K562 (cell line): ENCODE results near the gene FLT1. TPM values are rescaled to one million over a fixed set of nuclear protein-coding genes. Genes with fewer than 3 reads are reported as not detected.

Source experiments
- ATAC-seq: fragments of 200-7000 bp; cut with Tn5 transposase; 3 replicates; pipeline ENCODE4 v1.9.1; 2020; ENCODE audit warnings: moderate library complexity
- BruUV-seq: library from RNA; stranded (reverse); fragments of 400-500 nt; replicated peaks from 2 replicates; lab custom pipeline; 2021; lab: Mats Ljungman, UMichigan
- CTCF ChIA-PET: fragments of 300-600 bp; formaldehyde crosslinking; extraction: SDS; loops from one replicate; lab custom pipeline; 2021; ENCODE audit warnings: low intra/inter-chr PET ratio; lab: Yijun Ruan, JAX
- POLR2A ChIA-PET: fragments of 300-600, 350-650 bp; sonication (Branson Sonifier 250); formaldehyde crosslinking; extraction: SDS; loops from one replicate; lab custom pipeline; 2021; ENCODE audit warnings: antibody characterized with exemption, inconsistent platforms; lab: Yijun Ruan, JAX
- DNase-seq, 4 experiments: peaks; one replicate each; pipeline versions ENCODE4 v3.0.0 to v3.0.0-alpha.2; 2011 to 2018; ENCODE audit warnings: low spot score in 3 of 4, mixed read lengths in 3 of 4; ENCODE audit errors: extremely low read depth in 1 of 4
- FAIRE-seq: peaks from 2 replicates; lab custom pipeline; 2011; peaks lifted over from hg19 to GRCh38; lab: Jason Lieb, UNC
- H2AFZ ChIP-seq: 2 replicates; pipeline ENCODE4 v1.6.0; 2011; ENCODE audit warnings: low read depth, low read length, control low read depth, inconsistent platforms
- H3K27ac ChIP-seq: fragments of 200-600 bp; 3 replicates; pipeline ENCODE4 v1.8.0; 2011; ENCODE audit warnings: low read depth, mild to moderate bottlenecking, control low read depth, inconsistent platforms, low read length, moderate library complexity, mixed read lengths; ENCODE audit errors: extremely low read depth
- H3K27me3 ChIP-seq, 2 experiments: fragments of 300-600 bp in 1 of 2; 2 replicates in 1 of 2; 3 replicates in 1 of 2; pipeline versions ENCODE4 v1.6.0 to v1.8.0; 2011; ENCODE audit warnings: inconsistent platforms in 2 of 2, low read length in 2 of 2, mild to moderate bottlenecking in 1 of 2, mixed read lengths in 1 of 2, moderate library complexity in 1 of 2; ENCODE audit not compliant: control insufficient read depth in 2 of 2, insufficient read depth in 2 of 2
- H3K36me3 ChIP-seq: fragments of 300-600 bp; 3 replicates; pipeline ENCODE4 v1.8.0; 2011; ENCODE audit warnings: mild to moderate bottlenecking, low read length, inconsistent platforms; ENCODE audit not compliant: control insufficient read depth, insufficient read depth
- H3K4me1 ChIP-seq, 2 experiments: fragments of 200-600 bp in 1 of 2; replicated peaks in 1 of 2; 2 replicates in 1 of 2; 3 replicates in 1 of 2; pipeline versions ENCODE4 v1.5.1 to v1.8.0; 2011; ENCODE audit warnings: inconsistent platforms in 2 of 2, low read length in 2 of 2, mild to moderate bottlenecking in 1 of 2, mixed read lengths in 1 of 2, moderate library complexity in 1 of 2; ENCODE audit not compliant: control insufficient read depth in 2 of 2, insufficient read depth in 2 of 2
- H3K4me2 ChIP-seq: 2 replicates; pipeline ENCODE4 v1.6.1; 2011; ENCODE audit warnings: low read length, control low read depth, inconsistent platforms, mixed read lengths; ENCODE audit not compliant: insufficient read depth
- H3K4me3 ChIP-seq: fragments of 200-600 bp; sonication (generic), shearing (Covaris generic); 2 replicates; pipeline ENCODE4 v1.5.1; 2016; ENCODE audit warnings: control low read depth, inconsistent platforms
- H3K79me2 ChIP-seq: fragments of 200-600 bp; 3 replicates; pipeline ENCODE4 v1.8.0; 2011; ENCODE audit warnings: low read length, inconsistent platforms; ENCODE audit not compliant: control insufficient read depth, insufficient read depth
- H3K9ac ChIP-seq, 2 experiments: 2 replicates each; pipeline versions ENCODE4 v1.6.0 to v1.6.1; 2011; ENCODE audit warnings: low read depth in 2 of 2, low read length in 2 of 2, control low read depth in 1 of 2, inconsistent platforms in 1 of 2, mild to moderate bottlenecking in 1 of 2, mixed read lengths in 1 of 2; ENCODE audit not compliant: insufficient read depth in 1 of 2
- H3K9me1 ChIP-seq: one replicate; pipeline ENCODE4 v1.6.0; 2011; ENCODE audit warnings: inconsistent platforms, mild to moderate bottlenecking, low read length, moderate library complexity; ENCODE audit not compliant: control insufficient read depth, insufficient read depth
- H3K9me3 ChIP-seq: replicated peaks from 2 replicates; pipeline ENCODE4 v1.5.1; 2011; ENCODE audit warnings: low read depth, low read length, inconsistent platforms; ENCODE audit not compliant: control insufficient read depth, insufficient read depth
- H4K20me1 ChIP-seq: replicated peaks from 2 replicates; pipeline ENCODE4 v1.6.1; 2011; ENCODE audit warnings: low read length, inconsistent platforms, mixed read lengths; ENCODE audit not compliant: control insufficient read depth, insufficient read depth
- BRD4 ChIP-seq: fragments of 200-600 bp; sonication (generic); IDR thresholded peaks from 2 replicates; pipeline ENCODE4 v1.6.1; 2017; ENCODE audit warnings: inconsistent platforms
- CEBPG ChIP-seq, 3 experiments: fragments of 200-800 bp in 1 of 3; sonication (Bioruptor generic) in 1 of 3; sonication (generic) in 1 of 3; formaldehyde crosslinking in 1 of 3; IDR thresholded peaks in 2 of 3; conservative IDR thresholded peaks in 1 of 3; 2 replicates each; pipeline versions ENCODE4 v1.6.1 to v1.8.0; 2016 to 2022; ENCODE audit warnings: missing compliant biosample characterization in 2 of 3, missing genetic modification characterization in 2 of 3, mild to moderate bottlenecking in 1 of 3, missing genetic modification reagents in 1 of 3
- CHAMP1 ChIP-seq: fragments of 450-650 bp; IDR thresholded peaks from 2 replicates; pipeline ENCODE4 v1.6.1; 2016; ENCODE audit warnings: mild to moderate bottlenecking
- FOXK2 ChIP-seq, 2 experiments: fragments of 450-650 bp; IDR thresholded peaks in 1 of 2; conservative IDR thresholded peaks in 1 of 2; 2 replicates each; pipeline ENCODE4 v1.6.1; 2016; ENCODE audit warnings: low read depth in 2 of 2, mild to moderate bottlenecking in 1 of 2
- GATAD2B ChIP-seq: fragments of 450-650 bp; IDR thresholded peaks from 2 replicates; pipeline ENCODE4 v1.6.1; 2017; ENCODE audit warnings: mild to moderate bottlenecking, borderline replicate concordance
- THRAP3 ChIP-seq: fragments of 450-650 bp; IDR thresholded peaks from 2 replicates; pipeline ENCODE4 v1.6.1; 2016; ENCODE audit warnings: mild to moderate bottlenecking, inconsistent platforms, borderline replicate concordance
- ZBTB8A ChIP-seq: fragments of 450-650 bp; IDR thresholded peaks from 2 replicates; pipeline ENCODE4 v1.6.1; 2018; ENCODE audit warnings: mild to moderate bottlenecking, moderate library complexity; ENCODE audit not compliant: partially characterized antibody
- ZNF217 ChIP-seq: sonication (generic); formaldehyde crosslinking; IDR thresholded peaks from 2 replicates; pipeline ENCODE4 v1.8.0; 2022; ENCODE audit warnings: mild to moderate bottlenecking, missing genetic modification reagents
- ZNF316 ChIP-seq: fragments of 450-650 bp; IDR thresholded peaks from 2 replicates; pipeline ENCODE4 v1.6.1; 2016
- ZNF41 ChIP-seq: fragments of 250-450 bp; sonication (Bioruptor Pico); conservative IDR thresholded peaks from 2 replicates; pipeline ENCODE4 v1.4.0; 2020; ENCODE audit warnings: mild to moderate bottlenecking
- ZNF445 ChIP-seq: fragments of 250-450 bp; sonication (Bioruptor Pico); IDR thresholded peaks from 2 replicates; pipeline ENCODE4 v1.4.0; 2020; ENCODE audit warnings: low read depth, mild to moderate bottlenecking, moderate library complexity
- WGBS: fragments of 100-300 bp; shearing (Covaris generic); methylation state at CpG from one replicate; pipeline ENCODE4 v1.1.6; 2016; ENCODE audit warnings: low coverage, mixed read lengths; ENCODE audit not compliant: insufficient coverage; ENCODE audit errors: missing lambda C conversion rate; 5-methylcytosine and 5-hydroxymethylcytosine counted together
- in situ Hi-C: fragments of 300-500 bp; cut with MboI; formaldehyde crosslinking; loops from 4 replicates; pipeline ENCODE4 v1.15.0; 2018; ENCODE audit warnings: inconsistent platforms, mixed read lengths
- intact Hi-C: fragments of 100-400 bp; cut with micrococcal nuclease; formaldehyde crosslinking; loops from 2 replicates; pipeline ENCODE4 v1.14.2; 2022
- polyA plus RNA-seq, 8 experiments: library from polyadenylated mRNA; depleted of rRNA in 4 of 8; stranded (reverse) in 5 of 8; unstranded in 3 of 8; fragments of >200 nt; fragmentation: Nextera tagmentation in 2 of 8; fragmentation: Illumina TruSeq in 1 of 8; extraction: Ambion mirVana in 2 of 8; extraction: Trizol in 1 of 8; gene quantifications; 2 replicates each; pipeline versions ENCODE4 v1.2.1 to v1.2.3, GENCODE V29; 2011 to 2014; ENCODE audit warnings: inconsistent platforms in 1 of 8, missing spikeins in 1 of 8
- total RNA-seq, 7 experiments: library from RNA; depleted of rRNA in 6 of 7; stranded (reverse); fragments of >200 nt in 6 of 7; fragmentation: Illumina TruSeq in 2 of 7; extraction: Trizol in 2 of 7; gene quantifications; 2 replicates each; pipeline versions ENCODE4 v1.2.1 to v1.2.3, GENCODE V29; 2011 to 2021; ENCODE audit warnings: low replicate concordance in 1 of 7
- TF ChIP-seq, protein P1 (sequence below): IDR thresholded peaks from 2 replicates; pipeline ENCODE4 v1.6.1; 2012; ENCODE audit warnings: low read depth, low read length, improper control_type of control experiment, borderline replicate concordance
- TF ChIP-seq, protein P2 (sequence below): fragments of 250-450 bp; sonication (Bioruptor Pico); IDR thresholded peaks from 2 replicates; pipeline ENCODE4 v1.5.0; 2021

Gene FLT1
- total and polyA plus RNA-seq, 9 of the 15 experiments (the other 6 are each of a cell fraction or from before 2014, with no cell fraction given) = 0.01 to 2.0 (median 0.22) TPM

DNA sequence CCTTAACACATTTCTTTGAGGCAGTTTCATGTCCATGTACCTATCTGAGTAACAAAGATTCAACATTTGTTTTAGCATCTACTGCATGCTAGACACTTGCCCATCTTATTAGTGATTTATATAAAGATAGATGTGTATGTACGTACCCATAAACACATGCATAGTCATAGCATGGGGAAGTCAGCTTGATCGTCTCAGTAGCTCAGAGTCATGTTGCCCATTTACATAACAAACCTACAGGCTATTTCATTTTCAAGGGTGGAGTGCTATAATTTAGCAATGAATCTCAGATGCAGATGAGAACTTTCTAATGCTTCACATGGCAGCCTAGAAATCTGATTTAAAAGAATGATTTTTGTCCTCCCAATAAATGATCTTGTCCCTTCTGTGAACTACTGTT lies 23.5 kb downstream of the FLT1 start:
- ATAC-seq (no peak), DNase-seq (no peak), FAIRE-seq (no peak)
- intact Hi-C loops = no loop called here
- ChIA-PET CTCF (no interaction called here), POLR2A (no interaction called here)
- H3K4me1 ChIP-seq = peaks cover 0 to 8% of the 10 kb centered on the region in 2 experiments; a peak in 3 of 5 replicates
- H3K9ac ChIP-seq = no peak overlapping the region
- H3K27me3 ChIP-seq = no peaks in the 10 kb centered on the region
- 47% methylated on average over 2 of the region's 2 CpGs for WGBS
- H4K20me1 ChIP-seq = no peaks in the 10 kb centered on the region
- BruUV-seq = no TSS peak
- no peaks in the 10 kb centered on the region for H3K9me3 ChIP-seq
- no peak overlapping the region for H3K4me2 ChIP-seq
- H3K36me3 ChIP-seq = no peaks in the 10 kb centered on the region
- no peak overlapping the region for H2AFZ ChIP-seq
- H3K79me2 ChIP-seq = no peaks in the 10 kb centered on the region
- in situ Hi-C loops = no loop called here
- H3K4me3 ChIP-seq = no peak overlapping the region
- H3K27ac ChIP-seq = no peak overlapping the region
- no peaks in the 10 kb centered on the region for H3K9me1 ChIP-seq
- TF ChIP-seq CEBPG (CRISPR knock-in tag; IDR thresholded peaks at IDR 0.05) = no peak
- TF ChIP-seq CEBPG (tag; conservative IDR thresholded peaks at IDR 0.05 in 1 of 2, IDR thresholded peaks at IDR 0.05 in 1 of 2) = no peak
- TF ChIP-seq ZNF41 = no peak
- no peak for TF ChIP-seq ZNF316
- TF ChIP-seq THRAP3 = no peak
- TF ChIP-seq, protein P1, sequence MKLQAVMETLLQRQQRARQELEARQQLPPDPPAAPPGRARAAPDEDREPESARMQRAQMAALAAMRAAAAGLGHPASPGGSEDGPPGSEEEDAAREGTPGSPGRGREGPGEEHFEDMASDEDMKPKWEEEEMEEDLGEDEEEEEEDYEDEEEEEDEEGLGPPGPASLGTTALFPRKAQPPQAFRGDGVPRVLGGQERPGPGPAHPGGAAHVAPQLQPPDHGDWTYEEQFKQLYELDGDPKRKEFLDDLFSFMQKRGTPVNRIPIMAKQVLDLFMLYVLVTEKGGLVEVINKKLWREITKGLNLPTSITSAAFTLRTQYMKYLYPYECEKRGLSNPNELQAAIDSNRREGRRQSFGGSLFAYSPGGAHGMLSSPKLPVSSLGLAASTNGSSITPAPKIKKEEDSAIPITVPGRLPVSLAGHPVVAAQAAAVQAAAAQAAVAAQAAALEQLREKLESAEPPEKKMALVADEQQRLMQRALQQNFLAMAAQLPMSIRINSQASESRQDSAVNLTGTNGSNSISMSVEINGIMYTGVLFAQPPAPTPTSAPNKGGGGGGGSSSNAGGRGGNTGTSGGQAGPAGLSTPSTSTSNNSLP = no peak
- no peak for TF ChIP-seq ZNF445 (CRISPR knock-in tag)
- no peak for TF ChIP-seq ZNF217 (CRISPR knock-in tag)
- TF ChIP-seq, protein P2, sequence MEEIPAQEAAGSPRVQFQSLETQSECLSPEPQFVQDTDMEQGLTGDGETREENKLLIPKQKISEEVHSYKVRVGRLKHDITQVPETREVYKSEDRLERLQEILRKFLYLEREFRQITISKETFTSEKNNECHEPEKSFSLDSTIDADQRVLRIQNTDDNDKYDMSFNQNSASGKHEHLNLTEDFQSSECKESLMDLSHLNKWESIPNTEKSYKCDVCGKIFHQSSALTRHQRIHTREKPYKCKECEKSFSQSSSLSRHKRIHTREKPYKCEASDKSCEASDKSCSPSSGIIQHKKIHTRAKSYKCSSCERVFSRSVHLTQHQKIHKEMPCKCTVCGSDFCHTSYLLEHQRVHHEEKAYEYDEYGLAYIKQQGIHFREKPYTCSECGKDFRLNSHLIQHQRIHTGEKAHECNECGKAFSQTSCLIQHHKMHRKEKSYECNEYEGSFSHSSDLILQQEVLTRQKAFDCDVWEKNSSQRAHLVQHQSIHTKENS (CRISPR knock-in tag) = no peak
- no peak for TF ChIP-seq FOXK2 (conservative IDR thresholded peaks at IDR 0.05 in 1 of 2, IDR thresholded peaks at IDR 0.05 in 1 of 2; ENCODE audit: low read depth in 2 of 2)
- TF ChIP-seq GATAD2B = no peak
- TF ChIP-seq CHAMP1 = no peak
- TF ChIP-seq BRD4 = no peak
- no peak for TF ChIP-seq ZBTB8A
